Transverse colon (tissue), 4 donors: ENCODE data around the gene WNK2.

Experiments used
- CTCF ChIP-seq, 5 experiments: fragments of 200-600 bp in 3 of 5; fragments of 450-650 bp in 2 of 5; sonication (generic) in 3 of 5; IDR thresholded peaks; 1 replicate in 2 of 5; 2 replicates in 3 of 5; pipeline ENCODE4 v1.5.1; 2016 to 2017; ENCODE audit warnings: antibody characterized with exemption in 5 of 5, inconsistent platforms in 3 of 5, mild to moderate bottlenecking in 2 of 5, moderate library complexity in 1 of 5
- POLR2AphosphoS5 ChIP-seq, 3 donors: sonication (generic); formaldehyde crosslinking; IDR thresholded peaks; one replicate each; pipeline ENCODE4 v1.6.1; 2016; ENCODE audit warnings: antibody characterized with exemption in 3 of 3

- no peak for TF ChIP-seq CTCF (IDR thresholded peaks at IDR 0.05)
- peak in 2 of 3 donors; percentile 19 to 25 for TF ChIP-seq POLR2AphosphoS5 (IDR thresholded peaks at IDR 0.05)
Measured at GRCh38 chr9:93136011-93136440, 47.9 kb upstream of the WNK2 start.
